Heart left ventricle (tissue), 16 donors: ENCODE measurements around the gene SP140L. TPM values are rescaled to one million over a fixed set of nuclear protein-coding genes. Genes with fewer than 3 reads are reported as not detected.

Experiments used
- ATAC-seq, 4 donors: fragments of 200-7000 bp; cut with Tn5 transposase; one replicate each; pipeline ENCODE4 v1.9.1; 2020 to 2022; ENCODE audit warnings: moderate library complexity in 4 of 4, mild to moderate bottlenecking in 3 of 4, moderate number of reproducible peaks in 1 of 4
- DNase-seq, 5 donors: peaks; one replicate each; pipeline ENCODE4 v3.0.0-alpha.2; 2020
- H3K27ac ChIP-seq, 12 donors: fragments of 200-600 bp; sonication (generic) in 4 of 12; one replicate each; pipeline versions ENCODE4 v1.5.0 to v1.8.0; 2016 to 2022; ENCODE audit warnings: mild to moderate bottlenecking in 2 of 12
- H3K27me3 ChIP-seq, 9 donors: fragments of 200-600 bp; sonication (generic) in 2 of 9; one replicate each; pipeline versions ENCODE4 v1.5.1 to v1.8.0; 2016 to 2022; ENCODE audit warnings: mild to moderate bottlenecking in 3 of 9
- H3K36me3 ChIP-seq, 9 donors: fragments of 200-600 bp; sonication (generic) in 2 of 9; one replicate each; pipeline versions ENCODE4 v1.5.0 to v1.8.0; 2018 to 2022; ENCODE audit warnings: mild to moderate bottlenecking in 2 of 9
- H3K4me1 ChIP-seq, 12 donors: fragments of 200-600 bp; sonication (generic) in 4 of 12; one replicate each; pipeline versions ENCODE4 v1.5.0 to v1.8.0; 2016 to 2022; ENCODE audit warnings: mild to moderate bottlenecking in 3 of 12
- H3K4me3 ChIP-seq, 12 donors: fragments of 200-600 bp; sonication (generic) in 4 of 12; one replicate each; pipeline versions ENCODE4 v1.5.0 to v1.8.0; 2017 to 2022; ENCODE audit warnings: mild to moderate bottlenecking in 9 of 12, moderate library complexity in 4 of 12
- H3K9me3 ChIP-seq, 12 donors: fragments of 200-600 bp; sonication (generic) in 4 of 12; one replicate each; pipeline versions ENCODE4 v1.5.0 to v1.8.0; 2016 to 2022; ENCODE audit warnings: mild to moderate bottlenecking in 1 of 12
- CTCF ChIP-seq, 12 donors: fragments of 200-600 bp; sonication (generic) in 4 of 12; IDR thresholded peaks; one replicate each; pipeline versions ENCODE4 v1.5.0 to v1.8.0; 2018 to 2022; ENCODE audit warnings: antibody characterized with exemption in 12 of 12, mild to moderate bottlenecking in 5 of 12
- POLR2A ChIP-seq, 2 donors: fragments of 450-650 bp; IDR thresholded peaks; one replicate each; pipeline ENCODE4 v1.6.1; 2017; ENCODE audit warnings: antibody characterized with exemption in 2 of 2, mild to moderate bottlenecking in 2 of 2, moderate library complexity in 2 of 2
- WGBS, 4 donors: extraction: QIAGEN DNeasy Blood & Tissue Kit in 2 of 4; methylation state at CpG; one replicate each; pipeline versions ENCODE4 v1.1.5 to v1.1.7; 2013 to 2018; 5-methylcytosine and 5-hydroxymethylcytosine counted together
- intact Hi-C, 10 donors: fragments of 100-400 bp; cut with DNase I; formaldehyde crosslinking; loops; one replicate each; pipeline versions ENCODE4 v1.11.1 to v1.14.2; 2022
- polyA plus RNA-seq, 2 donors: library from polyadenylated mRNA; stranded (reverse); fragments of 200-250 nt; gene quantifications; one replicate each; pipeline ENCODE4 v1.2.3, GENCODE V29; 2013
- total RNA-seq, 9 donors: library from RNA; depleted of rRNA in 2 of 9; stranded (reverse); fragments of >200 nt in 2 of 9; fragmentation: NEBNext Ultra II Directional in 3 of 9; extraction: Animal tissue kit (Norgen Biotek cat#: 25700) in 3 of 9; gene quantifications; one replicate each; pipeline versions ENCODE4 v1.1.0 to v1.2.4, GENCODE V29; 2016 to 2023
- donor health status: ischemic (EF 13 %, LVEDD 7.1; RV severe dilation, severe dysfunction).
- donor health status: healthy with polysubstance abuse.
- donor health status: DM: no; HTN: yes; CAD: no.
- donor health status: DM: no; HTN: no; CAD: no.
- donor health status: ischemic (EF 25% LVEDD 6.9; RV normal size, moderate dysfunction).
- donor health status: ischemic (EF 25% LVEDD 5.7; RV mildly dilated, moderate dysfunction).
- donor health status: healthy.
- donor health status: DM: yes; HTN: yes; CAD: no.
- donor health status: ischemic (EF 35%, LVEDD 5.7; RV mildly dilated, moderate dysfunction).
- donor health status: nonischemic (EF 11% LVEDD 7.7; RV severe dilation, severe dysfunction).
- donor health status: DM: yes; HTN: yes; CAD: no.
- donor health status: PGD.
- donor health status: ischemic (EF 29% LVEDD 5.4; RV normal size, mild dysfunction).
- donor health status: nonischemic (EF 23%, LVEDD 6.1; RV moderate dilation, normal function).

Gene SP140L
- total and polyA plus RNA-seq, 11 donors = 2.5 to 17.6 (median 4.0) TPM

GRCh38 chr2:230439590-230439989, 112.6 kb downstream of the SP140L start:
- intact Hi-C loops = no loop called here
- Histone ChIP-seq H3K4me1 (peaks cover 0 to 65% (median 27%) of the 10 kb centered on the region in 12 donors), H3K4me3 (no peak overlapping the region), H3K9me3 (peaks cover 0 to 20% (median 8%) of the 10 kb centered on the region in 12 donors), H3K27ac (peak overlapping the region in 1 of 12 donors; percentile 77), H3K36me3 (peaks cover 0 to 47% (median 23%) of the 10 kb centered on the region in 9 donors), H3K27me3 (no peaks in the 10 kb centered on the region)
- no peak for DNase-seq
- TF ChIP-seq POLR2A (IDR thresholded peaks at IDR 0.05) (no peak), CTCF (IDR thresholded peaks at IDR 0.05) (no peak)
- no peak for ATAC-seq
- 6 to 24% (median 9%) methylated on average over 2 of the region's 2 CpGs for WGBS, 4 donors

- TF ChIP-seq POLR2A (IDR thresholded peaks at IDR 0.05) (no peak), CTCF (IDR thresholded peaks at IDR 0.05) (no peak)
- intact Hi-C loops = no loop called here
- 67 to 76% (median 73%) methylated on average over 4 of the region's 4 CpGs for WGBS, 4 donors
- no peak overlapping the region for H3K4me3 ChIP-seq
- ATAC-seq = peak in 3 of 4 donors; percentile 62 to 80 (median 75)
- H3K36me3 ChIP-seq = peaks cover 0 to 56% (median 39%) of the 10 kb centered on the region in 9 donors
- H3K27me3 ChIP-seq = no peaks in the 10 kb centered on the region
- peaks cover 0 to 10% (median 2%) of the 10 kb centered on the region in 12 donors for H3K9me3 ChIP-seq
- peaks cover 0 to 66% (median 27%) of the 10 kb centered on the region in 12 donors for H3K4me1 ChIP-seq
- DNase-seq = no peak
- H3K27ac ChIP-seq = peak overlapping the region in 1 of 12 donors; percentile 64
These were observed 114.4 kb downstream of the SP140L start for GRCh38 chr2:230441227-230441897.

GRCh38 chr2:230443541-230443940, 116.5 kb downstream of the SP140L start:
- ATAC-seq (no peak), DNase-seq (no peak)
- no peaks in the 10 kb centered on the region for H3K27me3 ChIP-seq
- H3K27ac ChIP-seq = peak overlapping the region in 1 of 12 donors; percentile 13
- TF ChIP-seq POLR2A (IDR thresholded peaks at IDR 0.05) = no peak
- no peaks in the 10 kb centered on the region for H3K9me3 ChIP-seq
- peaks cover 0 to 87% (median 27%) of the 10 kb centered on the region in 12 donors for H3K4me1 ChIP-seq
- H3K4me3 ChIP-seq = no peak overlapping the region
- 87 to 97% (median 91%) methylated on average over 2 of the region's 2 CpGs for WGBS, 4 donors
- peaks cover 0 to 69% (median 53%) of the 10 kb centered on the region in 9 donors for H3K36me3 ChIP-seq
- intact Hi-C loops = no loop called here

- H3K4me1 ChIP-seq = peaks cover 0 to 82% (median 18%) of the 10 kb centered on the region in 12 donors
- TF ChIP-seq POLR2A (IDR thresholded peaks at IDR 0.05) (no peak), CTCF (IDR thresholded peaks at IDR 0.05) (no peak)
- 79 to 87% (median 85%) methylated on average over 2 of the region's 2 CpGs for WGBS, 4 donors
These were observed 117.8 kb downstream of the SP140L start for GRCh38 chr2:230444832-230445231.

More at GRCh38 chr2:230444832-230445231, 117.8 kb downstream of the SP140L start:
- Histone ChIP-seq H3K27ac (no peak overlapping the region), H3K36me3 (peaks cover 0 to 82% (median 65%) of the 10 kb centered on the region in 9 donors), H3K4me3 (no peak overlapping the region), H3K27me3 (no peaks in the 10 kb centered on the region), H3K9me3 (no peaks in the 10 kb centered on the region)
- ATAC-seq = no peak
- DNase-seq = no peak
- intact Hi-C loops = no loop called here
